GM21390 (cell line): Measurements from ENCODE around the gene DDA1.
"Not testable (repeated sequence)": the region's sequence is repeated elsewhere in the genome, so short reads cannot be mapped to it uniquely, and the experiment has no call there.

Source experiments
- ATAC-seq: cut with Tn5 transposase; IDR thresholded peaks from one replicate; pipeline ENCODE4 v1.9.1; 2021; ENCODE audit not compliant: unreplicated experiment

The DDA1 gene

DNA sequence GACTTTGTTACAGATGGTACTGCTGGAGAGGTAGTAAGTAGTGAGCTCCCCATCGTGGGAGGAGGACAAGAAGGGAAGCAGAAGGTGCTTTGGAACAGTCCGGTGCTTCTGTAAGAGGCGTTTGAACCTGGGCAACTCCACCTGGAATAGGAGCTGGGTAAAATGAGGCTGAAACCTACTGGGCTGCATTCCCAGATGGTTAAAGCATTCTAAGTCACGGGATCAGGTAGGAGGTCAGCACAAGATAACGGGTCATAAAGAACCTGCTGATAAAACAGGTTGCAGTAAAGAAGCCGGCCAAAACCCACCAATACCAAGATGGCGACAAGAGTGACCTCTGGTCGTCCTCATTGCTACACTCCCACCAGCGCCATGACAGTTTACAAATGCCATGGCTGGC, 22.6 kb upstream of the DDA1 start:
- no peak for ATAC-seq

DNA sequence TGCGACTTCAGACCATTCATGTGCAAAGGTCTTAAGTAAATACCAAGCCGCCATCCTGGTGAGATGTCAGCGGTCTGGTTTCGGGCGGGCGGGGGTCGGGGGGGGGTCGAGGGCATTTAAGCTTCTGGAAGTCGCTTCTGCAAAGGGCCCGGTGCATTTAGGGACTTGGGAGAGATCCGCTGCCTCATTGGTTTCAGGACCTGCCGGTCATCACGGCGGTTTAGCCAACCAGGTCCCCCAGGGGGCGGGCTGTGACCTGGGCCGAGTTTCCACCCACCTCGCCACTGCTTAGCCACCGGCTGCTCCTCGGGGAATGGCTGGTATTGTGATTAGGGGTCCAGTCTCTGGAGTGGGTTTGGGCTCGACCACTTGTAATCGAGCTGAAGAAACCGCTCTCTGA, 19.9 kb upstream of the DDA1 start:
- ATAC-seq, result no peak

DNA sequence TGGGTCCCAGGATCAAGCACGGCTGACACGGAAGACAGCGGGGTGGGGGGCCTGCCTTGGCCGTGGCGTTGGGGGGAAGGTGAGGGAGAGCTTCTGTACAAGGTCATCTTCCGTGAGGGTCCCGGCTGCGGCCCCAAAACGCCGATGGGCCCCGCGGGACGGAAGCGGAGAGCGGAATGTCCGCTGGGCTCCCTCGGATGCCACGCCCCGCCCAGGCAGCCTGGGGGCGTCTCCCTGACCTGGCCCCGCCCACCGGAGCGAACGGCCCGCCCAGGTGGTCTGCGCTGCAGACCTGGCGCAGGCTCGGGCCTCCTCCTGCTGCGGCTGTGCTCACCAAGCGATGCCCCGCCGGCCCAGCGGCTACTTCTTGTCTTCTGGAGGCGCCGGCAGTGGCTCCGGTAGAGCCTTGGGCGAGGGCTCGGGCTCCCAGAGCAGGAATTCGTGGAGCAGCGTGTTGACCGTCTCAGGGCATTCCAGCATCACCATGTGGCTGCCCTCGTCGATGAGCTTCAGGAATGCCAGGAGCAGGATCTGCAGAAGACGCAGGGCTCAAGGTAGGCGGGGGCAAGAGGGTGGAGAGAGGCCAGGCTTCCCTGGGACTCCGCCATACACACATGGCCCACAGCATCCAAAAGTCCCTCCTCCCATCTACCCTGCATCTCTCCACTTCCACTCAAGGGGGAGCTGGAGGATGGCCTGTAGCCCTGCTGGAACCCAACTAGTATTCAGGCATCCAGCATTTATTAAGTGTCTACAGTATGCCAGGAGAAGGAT, 16.9 kb upstream of the DDA1 start:
- peak; percentile 73 for ATAC-seq

DNA sequence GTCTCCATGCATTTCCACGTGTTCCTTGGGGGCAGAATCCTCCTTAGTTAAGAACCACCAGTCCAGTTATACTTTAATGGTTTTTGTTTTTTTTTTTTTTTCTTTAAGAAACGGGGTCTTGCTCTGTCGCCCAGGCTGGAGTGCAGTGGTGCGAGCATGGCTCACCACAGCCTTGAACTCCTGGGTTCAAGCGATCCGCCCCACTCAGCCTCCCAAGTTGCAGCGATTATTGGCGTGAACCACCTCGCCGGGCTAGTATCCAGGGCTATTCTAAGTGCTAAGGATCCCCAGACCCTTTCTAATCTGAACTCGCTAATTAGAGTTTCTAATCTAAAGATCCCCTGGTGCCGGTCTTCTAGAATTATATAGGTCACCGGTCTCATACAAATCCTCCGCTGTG, 15.8 kb upstream of the DDA1 start:
- ATAC-seq, result no peak

DNA sequence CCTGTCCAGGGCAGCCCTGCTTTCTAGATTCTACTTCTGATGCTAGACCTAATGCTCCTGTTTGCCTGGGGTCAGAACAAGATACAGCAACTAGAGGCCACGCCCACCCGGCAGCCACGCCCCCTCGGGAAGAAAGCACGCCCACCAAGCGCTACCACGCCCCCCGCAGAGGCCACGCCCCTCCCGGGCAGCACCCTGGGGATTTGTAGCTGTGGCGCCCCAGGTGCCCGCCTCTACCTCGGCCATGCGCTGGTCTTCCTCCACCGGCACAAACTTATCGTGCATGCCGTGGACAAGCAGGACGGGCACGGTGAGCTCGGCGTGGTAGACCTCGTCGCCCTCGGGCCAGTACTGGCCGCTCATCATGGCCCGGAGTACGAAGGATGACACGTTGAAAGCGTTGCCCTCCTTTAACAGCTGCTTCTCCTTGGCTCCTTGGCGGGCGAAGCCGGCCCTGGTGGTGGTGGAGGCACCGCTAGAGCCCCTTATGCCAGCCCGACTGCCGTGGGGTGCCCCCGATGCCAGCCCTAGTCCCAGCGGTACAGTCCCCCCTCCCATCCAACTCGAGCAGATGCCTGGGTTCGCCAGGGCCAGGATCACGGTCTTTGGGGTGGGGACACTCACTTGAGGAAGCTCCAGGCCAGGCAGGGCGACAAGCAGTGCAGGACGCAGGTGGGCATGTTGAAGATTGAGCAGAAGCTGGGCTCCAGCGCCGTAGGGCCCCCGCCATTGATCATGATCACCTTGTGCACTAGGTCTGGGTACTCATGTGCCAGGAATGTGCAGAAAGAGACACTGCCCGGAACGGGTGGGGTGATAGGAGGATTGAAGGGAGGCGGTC, 15.1 kb upstream of the DDA1 start:
- no peak for ATAC-seq

DNA sequence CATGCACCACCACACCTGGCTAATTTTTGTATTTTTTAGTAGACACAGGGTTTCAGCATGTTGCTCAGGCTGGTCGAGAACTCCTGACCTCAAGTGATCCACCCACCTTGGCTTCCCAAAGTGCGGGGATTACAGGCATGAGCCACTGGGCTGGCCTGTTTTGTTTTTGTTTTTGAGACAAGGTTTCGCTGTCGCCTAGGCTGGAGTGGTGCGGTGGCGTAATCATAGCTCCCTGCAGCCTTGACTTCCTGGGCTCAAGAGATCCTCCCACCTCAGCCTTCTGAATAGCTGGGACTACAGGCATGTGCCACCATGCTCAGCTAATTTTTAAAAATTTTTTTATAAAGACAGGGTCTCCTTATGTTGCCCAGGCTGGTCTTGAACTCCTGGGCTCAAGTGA, 13.8 kb upstream of the DDA1 start:
- ATAC-seq, result not testable (repeated sequence)

DNA sequence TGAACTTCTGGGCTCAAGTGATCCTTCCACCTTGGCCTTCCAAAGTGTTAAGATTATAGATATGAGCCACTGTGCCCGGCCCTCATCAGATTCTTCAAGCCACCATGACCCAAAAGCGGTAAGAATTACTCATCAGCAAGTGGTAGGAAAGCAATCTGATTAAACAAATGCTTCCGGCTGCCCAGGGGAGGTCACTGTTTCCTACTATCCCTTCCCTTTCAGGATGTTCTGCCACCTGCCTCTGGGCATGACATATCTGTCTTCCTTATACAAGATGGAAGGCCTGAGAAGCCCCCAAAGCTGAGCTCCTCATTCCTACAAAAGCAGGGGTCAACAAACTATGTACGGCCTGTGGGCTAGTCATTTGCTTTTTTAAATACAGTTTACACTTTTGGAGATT, 13.1 kb upstream of the DDA1 start:
- ATAC-seq, result no peak

DNA sequence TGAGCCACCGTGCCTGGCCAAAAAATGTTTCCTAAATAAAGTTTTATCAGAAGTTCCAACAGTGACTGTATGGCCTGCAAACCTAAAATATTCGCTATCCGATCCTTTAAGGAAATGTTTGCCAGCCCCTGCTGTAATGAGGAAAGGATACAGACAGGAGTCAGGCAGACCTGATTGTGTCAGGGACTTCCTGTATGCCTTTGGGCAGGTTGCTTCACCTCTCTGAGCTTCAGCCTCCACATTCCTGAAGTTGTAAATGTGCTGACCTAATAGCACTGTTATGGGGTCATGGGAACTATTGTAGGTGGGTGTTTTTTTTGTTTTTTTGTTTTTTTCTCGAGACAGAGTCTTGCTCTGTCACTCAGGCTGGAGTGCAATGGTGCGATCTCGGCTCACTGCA, 12.4 kb upstream of the DDA1 start:
- ATAC-seq, result no peak

DNA sequence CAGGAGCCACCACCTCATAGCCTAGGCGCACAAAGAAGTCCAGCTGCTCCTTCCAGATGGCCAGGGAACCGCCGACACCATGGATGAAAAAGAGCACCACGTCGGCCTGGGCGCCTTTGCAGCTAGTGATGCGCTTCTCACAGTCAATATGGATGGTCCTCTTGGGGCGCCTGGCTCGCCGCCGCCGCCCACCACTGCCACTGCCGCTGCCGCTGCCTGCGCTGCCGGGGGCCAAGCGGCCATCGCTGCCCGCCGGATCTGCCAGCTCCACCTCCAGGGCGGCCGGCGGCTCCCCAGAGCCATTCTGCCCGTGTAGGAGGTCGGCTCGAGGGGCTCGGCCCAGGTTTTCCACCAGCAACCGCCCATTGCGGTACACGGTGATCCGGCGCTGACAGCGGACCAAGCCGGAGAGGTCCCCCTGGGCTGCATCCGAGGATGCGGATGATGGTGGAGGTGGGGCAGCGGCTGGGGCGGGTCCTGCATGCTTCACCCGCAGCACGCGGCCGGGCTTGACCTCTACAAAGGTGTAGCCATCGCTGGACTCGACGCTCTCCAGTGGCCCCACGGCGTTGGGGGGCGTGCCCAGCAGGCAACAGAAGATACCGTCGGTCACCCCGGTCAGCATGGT, 8.3 kb upstream of the DDA1 start:
- ATAC-seq, result no peak

DNA sequence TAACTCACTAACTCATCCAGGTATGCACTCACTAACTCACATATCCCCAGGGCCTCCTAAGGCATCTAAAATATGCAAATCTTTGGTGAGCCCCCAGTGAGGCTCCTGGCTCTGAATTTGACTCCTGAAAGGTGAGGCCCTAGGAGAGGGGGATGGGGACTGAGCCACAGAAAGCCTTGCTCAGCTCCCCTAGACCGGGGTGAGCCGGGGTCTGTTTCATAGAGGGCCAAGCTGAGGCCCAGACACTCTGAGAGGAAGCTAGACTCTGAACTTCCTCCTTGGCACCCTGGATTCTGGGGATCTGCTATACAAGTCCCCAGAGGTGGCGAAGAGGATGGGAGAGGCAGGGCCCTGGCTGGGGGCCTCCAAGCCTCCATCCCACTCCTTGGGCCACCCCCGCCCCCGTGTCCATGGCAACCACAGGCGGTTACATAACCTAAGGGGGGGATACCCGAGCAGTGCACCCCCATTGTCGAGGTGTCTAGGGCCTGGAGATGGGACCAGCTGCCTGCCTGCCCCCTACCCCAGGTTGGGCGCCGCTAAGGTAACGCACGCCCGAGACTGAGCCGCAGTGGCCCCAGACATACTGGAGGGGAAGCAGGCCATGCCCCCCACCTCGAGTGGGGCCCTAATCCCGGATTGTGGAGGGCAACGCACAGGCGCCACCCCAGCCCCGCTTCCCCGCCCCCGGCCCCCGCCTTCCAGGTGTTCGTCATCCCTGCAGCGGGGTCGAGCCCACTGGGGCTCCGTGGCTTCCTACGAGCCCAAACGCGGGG, 6.8 kb upstream of the DDA1 start:
- ATAC-seq, result no peak

DNA sequence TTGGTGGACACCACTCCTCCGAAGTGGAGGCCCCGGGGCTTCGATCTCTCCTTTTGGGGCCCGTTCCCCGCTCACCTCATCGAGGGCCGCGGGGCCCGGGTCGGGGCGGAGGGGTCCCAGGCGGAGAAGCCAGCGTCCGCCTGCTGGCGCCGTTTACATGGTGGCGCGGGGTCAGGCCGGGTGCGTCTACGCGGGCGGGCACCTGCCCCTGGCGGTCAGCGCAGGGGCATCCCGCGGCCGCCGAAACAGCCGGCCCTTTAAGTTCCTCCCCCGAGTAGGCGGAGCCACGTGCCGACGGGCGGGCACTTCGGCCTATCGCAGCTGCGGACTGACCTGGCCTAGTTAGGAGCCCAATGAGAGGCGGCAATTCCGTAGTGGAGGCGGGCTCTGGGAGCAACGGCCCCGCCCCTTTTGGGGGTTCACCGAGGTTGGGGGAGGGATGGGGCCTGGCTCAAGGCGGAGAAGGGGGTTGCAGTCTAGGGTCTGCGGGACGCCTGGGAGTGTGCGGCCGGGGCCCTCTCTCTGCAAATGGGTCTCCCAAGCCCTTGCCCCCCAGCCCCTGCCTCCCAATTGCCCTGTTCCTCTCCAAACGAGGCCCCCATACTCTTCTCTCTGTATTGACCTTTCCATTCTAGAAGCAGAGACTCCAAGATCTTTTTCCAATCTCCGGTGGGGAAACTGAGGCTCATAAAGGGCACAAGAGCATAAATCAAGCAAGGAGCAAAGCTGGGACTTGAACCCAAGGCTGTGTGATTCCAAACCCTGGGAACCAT, 6.0 kb upstream of the DDA1 start, which contains the start of gene ABHD8:
TSS of gene ABHD8 (minus strand) at position 259 of the 773 bp plus-strand sequence. CDS start 1,809 bp downstream, outside the sequence.
- peak; percentile 46 for ATAC-seq

DNA sequence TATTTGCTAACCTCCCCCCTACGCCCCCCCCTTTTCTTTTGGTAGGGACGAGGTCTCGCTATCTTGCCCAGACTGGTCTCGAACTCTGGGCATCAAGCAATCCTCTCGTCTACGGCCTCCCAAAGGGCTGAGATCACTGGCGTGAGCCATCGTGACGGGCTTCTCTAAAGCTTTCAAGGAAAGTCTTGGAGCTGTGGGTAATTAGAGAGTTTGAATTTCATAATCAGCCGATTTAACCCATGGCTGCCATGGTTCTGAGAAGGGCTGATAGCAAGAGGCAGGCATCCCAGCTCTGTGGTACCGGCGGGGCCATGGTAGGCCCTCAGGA, 5.5 kb upstream of the DDA1 start:
- no peak for ATAC-seq

DNA sequence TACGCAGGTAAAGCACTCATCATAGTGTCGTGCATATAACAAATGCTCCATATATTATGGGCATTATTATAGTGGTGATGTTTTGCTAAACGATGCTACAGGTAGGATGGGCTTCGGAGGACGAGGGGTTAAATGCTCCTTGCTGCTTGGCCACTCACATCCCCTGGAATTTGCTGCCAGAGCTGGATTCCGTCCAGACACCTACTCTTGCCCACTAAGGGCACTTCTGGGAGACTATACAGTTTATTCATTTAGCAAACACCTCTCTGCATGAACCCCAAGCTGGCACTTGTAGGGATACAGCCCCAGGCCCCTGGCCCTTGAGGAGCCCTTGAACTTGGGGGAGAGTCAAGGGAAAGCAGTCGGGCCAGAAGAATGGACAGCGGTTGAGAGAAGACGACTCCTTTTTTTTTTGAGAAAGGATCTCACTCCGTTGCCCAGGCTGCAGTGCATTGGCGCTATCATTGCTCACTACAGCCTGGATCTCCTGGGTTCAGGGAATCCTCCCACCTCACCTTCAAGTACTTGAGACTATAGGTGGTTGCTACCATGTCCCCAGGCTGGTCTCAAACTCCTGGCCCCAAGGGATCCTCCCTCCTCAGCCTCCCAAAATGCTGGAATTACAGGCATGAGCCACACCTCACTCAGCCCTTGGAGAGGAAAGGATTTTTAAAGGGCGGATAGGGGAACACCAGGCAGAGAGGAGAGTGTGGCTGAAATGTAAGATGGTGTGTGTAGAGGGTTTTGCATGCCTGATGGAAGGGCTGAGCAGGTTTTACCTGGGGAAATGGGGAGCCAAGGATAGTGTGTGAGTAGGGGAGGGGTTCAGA, 4.8 kb upstream of the DDA1 start:
- no peak for ATAC-seq

DNA sequence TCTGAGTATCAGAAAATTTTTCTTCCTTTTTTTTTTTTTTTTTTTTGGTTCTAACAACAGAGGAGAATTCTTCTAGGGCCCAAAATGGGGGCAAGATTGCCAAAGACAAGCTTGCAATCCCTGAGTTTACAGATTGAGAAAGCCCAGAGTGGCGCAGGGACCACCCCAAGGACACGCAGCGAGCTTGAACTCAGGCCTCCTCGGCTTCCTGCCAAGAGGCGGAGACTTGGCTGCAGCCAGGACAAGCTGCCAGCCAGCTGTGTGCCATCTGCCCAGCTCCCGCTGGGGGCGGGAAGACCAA, 4.2 kb upstream of the DDA1 start:
- no peak for ATAC-seq

DNA sequence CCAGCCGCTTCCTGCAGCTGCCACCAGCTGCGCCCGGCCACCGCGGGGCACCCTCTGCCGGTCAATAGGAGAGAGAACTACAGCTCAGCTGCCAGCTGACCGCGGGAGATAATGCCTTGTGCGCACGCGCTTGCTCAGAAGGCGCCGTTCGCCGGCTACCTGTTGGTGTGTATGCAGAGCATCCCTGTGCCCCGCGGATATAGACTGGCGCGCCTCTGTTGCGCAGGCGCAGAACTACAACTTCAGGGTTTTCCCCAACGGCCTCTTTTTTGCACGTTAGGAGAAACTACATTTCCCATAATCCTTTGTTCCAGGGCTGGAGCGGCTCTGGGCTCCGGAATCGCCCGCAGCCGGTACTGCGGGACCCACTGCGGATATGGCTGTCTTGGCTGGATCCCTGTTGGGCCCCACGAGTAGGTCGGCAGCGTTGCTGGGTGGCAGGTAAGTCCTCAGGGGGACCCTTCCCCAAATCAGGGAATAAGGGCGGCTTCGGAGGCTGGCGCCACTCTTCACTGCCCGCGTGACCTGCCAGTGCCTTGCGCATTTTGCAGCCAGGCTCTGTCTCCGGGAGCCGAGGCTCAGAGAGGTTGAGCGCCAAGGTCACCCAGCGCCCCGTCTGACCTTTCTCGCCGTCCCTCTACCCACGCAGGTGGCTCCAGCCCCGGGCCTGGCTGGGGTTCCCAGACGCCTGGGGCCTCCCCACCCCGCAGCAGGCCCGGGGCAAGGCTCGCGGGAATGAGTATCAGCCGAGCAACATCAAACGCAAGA, 3.7 kb upstream of the DDA1 start, which contains the start of gene MRPL34:
TSS of gene MRPL34 (plus strand) at position 356 of the 768 bp plus-strand sequence. CDS start at position 377, 21 bp downstream.
- peak; percentile 57 for ATAC-seq

DNA sequence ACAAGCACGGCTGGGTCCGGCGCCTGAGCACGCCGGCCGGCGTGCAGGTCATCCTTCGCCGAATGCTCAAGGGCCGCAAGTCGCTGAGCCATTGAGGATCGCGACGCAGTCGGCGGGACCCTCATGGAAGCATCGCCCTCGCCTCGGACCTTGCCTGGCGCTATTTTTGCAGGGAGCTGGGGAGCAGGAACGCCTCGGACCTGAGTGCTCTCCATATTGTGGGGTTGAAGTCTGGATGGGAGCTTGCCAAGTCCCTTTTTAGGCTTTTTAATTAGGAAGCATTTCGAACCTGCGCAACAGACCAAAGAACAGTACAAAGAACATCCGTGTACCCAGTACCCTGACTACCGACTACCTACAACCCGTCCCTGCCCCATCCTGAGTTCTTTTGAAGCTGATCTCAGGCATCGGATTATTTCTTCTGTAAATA, 3.1 kb upstream of the DDA1 start:
- no peak for ATAC-seq

DNA sequence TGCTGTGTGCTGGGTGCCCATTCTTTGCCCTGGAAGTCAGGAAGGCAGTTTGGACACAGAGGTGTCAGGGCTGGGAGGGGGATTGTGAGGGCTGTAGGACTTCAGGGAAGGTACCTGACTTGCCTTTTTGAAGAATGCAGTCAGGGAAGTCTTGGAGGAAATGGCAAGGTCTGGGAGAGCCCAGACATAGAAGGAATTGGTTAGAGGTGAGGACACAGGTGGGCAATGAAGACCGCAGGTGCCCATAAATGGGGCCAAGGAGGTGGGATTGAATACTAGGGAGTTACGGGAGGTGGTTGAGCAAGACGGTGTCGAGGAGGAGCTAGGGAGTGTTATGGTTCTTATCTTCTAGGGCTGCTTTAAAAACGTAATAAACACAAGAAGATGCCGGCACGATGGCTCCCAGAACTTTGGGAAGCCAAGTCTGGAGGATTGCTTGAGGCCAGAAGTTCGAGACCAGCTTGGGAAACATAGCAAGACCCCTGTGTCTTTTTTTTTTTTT, 1.4 kb upstream of the DDA1 start:
- ATAC-seq, result no peak

DNA sequence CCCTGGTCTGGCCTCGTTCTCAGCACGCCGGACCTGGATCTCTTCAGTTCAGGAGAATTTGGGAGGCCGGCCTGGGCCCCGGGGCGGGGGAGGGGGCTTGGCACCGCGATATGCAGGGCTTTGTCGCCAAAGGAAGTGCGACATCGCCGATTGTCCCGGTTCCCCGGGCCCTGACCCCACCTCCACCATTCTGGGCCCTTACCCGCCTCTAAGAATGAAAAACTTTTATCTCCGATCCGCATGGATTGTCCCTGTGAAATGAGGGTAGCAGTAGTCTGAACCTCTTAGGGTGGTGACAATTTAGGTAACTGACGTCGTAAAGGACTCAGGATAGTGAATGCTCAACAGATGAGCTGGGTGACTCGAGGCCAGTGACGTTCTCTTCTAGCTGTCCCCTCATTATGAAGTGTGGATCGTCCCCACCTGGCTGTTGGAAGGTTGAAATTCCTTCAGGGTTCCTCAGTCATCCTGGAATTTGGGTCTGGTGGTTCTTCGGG, 650 bp downstream of the DDA1 start:
- no peak for ATAC-seq
